Limb (tissue), 2 donors: ENCODE results near the gene BBS12.

Source experiments
- DNase-seq, 2 donors: peaks; one replicate each; pipeline ENCODE4 v3.0.0-alpha.2; 2016; ENCODE audit errors: extremely low spot score in 2 of 2

Gene BBS12

DNA sequence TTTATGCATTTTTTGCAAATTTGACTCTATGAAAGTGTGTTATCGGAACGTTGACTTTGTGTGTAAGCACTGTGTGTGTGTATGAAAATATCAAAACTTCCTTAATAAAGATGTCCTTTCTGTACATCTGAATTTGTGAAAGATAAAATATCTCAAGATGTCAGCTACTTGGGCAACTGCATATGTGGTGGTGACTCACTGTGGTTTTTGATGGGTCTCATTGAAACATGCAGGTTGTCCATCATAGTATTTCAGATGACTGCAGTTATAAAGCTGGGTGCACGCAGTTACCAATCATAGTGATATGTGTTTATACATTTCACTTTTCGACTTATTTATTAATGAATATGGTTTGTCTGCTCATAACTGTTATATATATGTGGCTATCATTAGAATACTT lies 19.7 kb upstream of the BBS12 start:
- no peak for DNase-seq

DNA sequence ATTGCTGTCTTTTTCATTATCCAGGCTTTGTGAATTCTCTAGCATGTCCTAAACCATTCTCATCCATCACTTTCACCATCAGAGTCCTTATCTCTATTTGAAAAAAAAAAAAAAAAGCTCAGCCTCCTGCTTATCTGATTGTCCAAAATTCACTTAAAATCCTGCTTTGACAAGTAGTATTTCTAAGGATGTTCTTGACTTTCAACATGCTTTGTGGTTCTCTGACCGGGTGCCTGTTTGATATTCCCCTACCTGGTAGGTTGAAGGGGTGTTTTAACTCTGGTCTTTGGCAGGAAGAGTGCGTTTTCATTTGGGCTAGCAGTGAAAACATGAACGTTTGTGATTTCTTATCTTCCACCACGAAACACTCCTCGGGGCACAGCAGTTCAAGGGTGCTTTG lies 17.3 kb upstream of the BBS12 start:
- no peak for DNase-seq

DNA sequence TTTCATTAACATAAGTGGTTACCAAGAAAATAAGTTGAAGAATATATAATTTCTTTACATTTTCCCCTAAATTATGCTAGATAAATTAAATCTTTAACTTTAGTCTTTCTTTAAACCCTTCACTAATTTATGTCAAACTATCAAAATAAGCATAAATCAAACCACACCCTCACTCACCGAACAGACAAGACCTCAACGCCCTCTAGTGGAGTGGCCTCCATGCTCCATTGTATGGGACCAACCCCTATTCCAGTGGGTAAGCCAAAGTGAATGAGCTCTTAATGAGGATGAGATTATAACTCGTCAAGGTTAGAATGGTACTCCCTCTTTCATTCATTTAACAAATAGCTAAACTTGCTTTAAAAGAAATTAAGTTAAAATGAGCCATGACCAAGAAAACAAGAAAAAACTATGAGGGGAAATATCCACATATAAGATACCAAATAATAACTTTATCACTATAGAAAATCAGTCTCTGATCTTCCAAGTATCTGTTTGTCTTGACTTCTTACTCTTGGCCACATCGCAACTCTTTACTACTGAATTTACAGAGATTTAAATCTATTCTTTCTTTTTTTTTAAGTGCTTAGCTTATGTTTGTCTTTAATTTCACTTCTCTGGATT lies 15.6 kb upstream of the BBS12 start:
- DNase-seq = no peak

DNA sequence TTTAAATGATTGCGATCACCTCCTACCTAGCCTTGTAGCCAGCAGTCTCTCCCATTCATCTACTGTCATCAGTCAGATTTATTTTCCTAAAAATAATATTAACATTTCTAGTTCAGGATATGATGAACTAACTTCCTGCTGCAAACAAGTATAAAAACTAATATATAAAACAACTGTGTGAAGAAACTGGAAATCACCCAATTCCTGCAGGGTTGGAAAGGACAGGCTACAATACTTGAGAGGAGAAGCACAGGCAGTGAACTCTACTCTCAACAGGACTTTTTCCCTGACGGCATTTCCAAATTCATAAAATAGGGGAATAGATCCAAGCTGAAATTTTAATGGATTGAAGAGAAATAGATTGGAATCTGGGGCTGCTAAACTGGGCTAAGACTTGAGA lies 14.2 kb upstream of the BBS12 start:
- DNase-seq = peak in 1 of 2 donors; percentile 30

DNA sequence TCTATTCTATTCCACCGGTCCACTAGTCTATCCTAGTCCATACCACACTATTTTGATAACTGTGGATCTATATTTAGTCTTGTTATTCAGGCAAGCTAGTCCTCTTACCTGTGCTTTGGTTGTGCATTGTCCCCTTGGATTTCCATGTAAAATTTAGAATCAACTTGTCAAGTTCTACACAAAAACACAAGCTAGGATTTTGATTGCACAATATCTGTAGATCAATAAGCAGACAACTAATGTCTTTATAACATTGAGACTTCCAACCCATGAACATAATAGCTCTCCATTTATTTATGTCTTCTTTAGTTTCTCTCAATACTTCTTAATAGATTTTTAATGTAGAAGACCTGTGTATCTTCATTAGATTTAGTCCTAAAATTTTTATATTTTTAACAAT lies 10.2 kb upstream of the BBS12 start:
- no peak for DNase-seq

DNA sequence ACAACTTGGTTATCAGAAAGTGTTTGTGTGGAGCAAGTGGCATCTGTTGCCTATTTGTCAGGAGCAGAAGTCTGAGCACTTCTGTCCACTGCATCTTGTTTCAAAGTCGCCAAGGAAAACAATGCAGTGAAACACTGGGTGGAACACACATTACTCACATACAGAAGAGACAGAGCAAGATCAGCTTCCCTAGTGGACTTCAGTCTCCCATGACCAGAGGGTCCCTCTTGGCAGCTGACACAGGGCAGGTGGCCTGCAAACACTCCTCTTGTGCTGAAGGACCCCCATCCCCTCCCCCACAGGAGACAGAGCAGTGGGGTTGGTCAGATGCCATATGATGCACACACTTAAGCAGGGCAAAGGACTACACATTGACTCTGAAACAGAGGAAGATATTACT lies 3.6 kb upstream of the BBS12 start:
- peak in 1 of 2 donors; percentile 40 for DNase-seq

DNA sequence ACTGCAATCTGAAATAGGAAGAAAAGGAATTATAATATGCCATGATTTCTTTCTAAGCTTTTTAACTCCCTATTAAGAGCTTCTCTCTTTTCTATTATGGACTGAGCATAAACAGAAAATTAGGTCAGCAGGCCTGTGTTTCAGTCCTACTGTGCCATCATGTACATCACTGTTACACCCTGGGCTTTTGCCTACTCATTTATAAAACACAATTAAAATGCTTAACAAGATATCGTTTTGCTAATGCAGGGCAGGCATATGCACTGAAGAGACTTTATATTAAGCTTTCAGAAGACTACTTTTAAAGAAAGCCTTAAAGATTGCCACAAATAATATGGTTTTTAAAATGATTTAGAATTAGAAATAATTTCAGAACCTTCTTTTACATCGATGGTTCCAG lies 828 bp upstream of the BBS12 start:
- no peak for DNase-seq

DNA sequence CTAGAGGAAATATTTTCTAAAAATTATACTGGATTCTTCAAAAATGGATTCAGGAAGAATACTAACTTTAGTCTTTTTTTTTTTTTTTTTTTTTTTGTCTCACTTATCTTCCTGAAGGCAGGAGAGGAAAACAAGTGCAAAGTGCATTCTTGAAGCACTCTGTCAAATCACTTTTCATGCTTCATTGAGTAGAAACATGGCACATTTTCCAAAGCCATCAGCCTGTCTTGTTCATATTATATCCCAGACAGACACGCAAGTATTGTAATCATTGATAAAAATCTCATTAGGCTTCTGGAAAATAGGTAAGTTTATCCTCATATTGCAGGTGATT lies 1.2 kb downstream of the BBS12 start:
- no peak for DNase-seq

DNA sequence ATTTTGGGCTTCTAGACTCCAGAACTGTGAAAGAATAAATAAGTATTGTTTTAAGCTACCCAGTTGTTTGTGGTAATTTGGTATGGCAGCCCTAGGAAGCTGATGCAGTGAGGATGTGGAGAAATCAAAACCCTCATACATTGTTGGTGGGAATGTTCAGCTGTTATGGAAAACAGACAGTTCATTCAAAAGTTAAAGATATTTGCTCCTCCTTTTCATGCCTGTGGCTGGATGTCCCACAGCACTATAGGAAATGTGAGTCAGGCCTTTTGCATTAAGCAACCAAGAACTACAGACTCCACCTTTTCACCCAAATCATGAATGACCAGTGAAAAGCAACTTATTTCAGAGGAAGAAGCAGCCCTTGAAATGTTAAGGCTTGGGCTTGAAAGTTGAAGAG lies 6.7 kb downstream of the BBS12 start:
- DNase-seq = no peak

DNA sequence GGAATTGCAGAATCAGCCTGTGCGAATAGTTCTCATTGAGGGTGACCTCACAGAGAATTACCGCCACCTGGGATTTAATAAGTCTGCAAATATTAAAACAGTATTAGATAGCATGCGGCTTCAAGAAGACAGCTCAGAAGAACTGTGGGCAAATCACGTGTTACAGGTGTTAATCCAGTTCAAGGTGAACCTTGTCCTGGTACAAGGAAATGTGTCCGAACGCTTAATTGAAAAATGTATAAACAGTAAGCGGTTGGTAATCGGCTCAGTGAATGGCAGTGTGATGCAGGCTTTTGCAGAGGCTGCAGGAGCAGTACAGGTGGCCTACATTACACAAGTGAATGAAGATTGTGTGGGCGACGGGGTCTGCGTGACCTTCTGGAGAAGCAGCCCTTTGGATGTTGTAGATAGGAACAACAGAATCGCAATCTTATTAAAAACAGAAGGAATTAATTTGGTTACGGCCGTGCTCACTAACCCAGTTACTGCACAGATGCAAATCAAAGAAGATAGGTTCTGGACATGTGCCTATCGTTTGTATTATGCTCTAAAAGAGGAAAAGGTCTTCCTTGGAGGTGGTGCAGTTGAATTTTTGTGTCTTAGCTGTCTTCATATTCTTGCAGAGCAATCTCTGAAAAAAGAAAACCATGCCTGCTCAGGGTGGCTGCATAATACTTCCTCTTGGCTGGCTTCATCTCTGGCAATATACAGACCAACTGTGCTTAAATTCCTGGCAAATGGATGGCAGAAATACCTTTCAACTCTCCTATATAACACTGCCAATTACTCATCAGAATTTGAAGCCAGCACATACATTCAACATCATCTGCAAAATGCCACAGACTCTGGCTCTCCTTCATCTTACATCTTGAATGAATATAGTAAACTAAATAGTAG lies 10.7 kb downstream of the BBS12 start:
- DNase-seq = no peak

DNA sequence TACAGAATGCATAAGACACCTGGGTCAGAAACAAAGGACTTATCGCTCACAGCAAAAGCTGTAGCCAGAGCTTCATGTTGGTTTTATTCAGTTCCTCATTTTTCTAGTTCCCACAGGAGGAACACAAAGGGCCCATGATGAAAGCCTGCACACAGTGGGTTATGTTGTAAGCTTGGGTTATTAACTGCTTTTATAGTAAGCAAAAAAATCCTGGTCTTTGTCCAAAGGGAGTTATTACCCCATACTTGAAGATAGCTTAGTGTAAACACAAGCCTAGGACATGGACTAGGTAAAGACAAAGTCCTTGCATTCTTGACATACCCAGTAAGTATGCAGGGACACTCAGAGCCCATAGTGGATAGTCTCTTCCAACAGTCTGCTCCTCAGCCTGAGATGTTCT lies 11.7 kb downstream of the BBS12 start:
- DNase-seq = no peak

DNA sequence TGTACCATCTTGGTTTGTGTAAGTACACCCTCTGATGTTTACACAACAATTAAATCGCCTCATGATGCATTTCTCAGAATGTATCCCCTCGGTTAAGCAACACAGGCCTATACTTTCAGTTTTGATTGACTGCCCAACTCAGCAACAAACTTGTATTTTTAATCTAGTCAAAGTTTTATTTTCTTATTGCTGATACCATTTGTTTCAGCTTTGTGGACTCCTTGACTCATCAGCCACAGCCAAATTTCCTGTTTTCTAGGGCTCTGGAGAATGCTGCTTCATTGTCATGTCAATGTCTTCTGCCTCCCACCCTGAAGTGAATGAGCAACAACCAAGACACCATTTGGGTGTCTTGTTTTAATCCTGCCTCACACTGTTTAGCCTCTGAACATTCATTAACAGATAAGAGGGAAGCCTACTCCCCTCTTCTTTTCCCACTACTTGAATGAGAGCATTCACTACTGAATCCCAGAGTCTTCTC lies 14.0 kb downstream of the BBS12 start:
- DNase-seq = no peak

DNA sequence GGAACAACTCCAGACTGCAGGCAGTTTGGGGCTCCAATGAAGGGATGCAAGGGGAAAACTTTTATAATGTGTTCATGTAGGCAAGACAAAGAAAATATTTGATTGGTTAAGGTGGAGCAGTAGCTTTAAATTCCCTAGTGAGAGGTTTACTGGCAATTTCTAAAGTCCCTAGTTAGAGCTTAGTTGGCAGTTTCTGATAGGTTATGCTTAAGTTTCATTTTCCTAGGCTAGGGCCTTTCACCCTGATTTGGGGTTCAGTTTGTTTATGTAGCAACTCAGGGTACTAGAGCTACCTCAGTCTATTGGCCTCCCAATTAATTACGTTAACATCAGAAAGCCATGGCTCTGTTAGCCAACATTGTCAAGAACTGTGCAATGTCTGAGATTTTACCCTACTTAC lies 14.6 kb downstream of the BBS12 start:
- DNase-seq = no peak

DNA sequence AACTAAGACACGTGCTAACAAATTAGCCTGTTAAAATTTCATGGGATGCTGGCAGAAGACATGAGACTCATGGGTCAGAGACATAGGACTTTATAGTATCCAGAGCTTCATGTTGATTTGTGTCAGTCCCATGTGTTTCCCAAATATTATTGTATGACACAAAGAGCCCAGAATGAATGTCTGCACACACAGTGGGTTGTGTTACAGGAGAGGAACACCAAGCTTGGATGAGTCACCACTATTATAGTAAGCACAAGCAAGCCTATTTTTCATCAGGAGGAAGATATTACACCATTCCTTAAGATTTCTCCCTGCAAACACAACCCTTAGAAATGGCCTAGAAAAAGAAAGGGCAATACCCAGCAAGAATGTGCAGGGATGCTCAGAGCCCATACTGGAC lies 15.4 kb downstream of the BBS12 start:
- DNase-seq = no peak

DNA sequence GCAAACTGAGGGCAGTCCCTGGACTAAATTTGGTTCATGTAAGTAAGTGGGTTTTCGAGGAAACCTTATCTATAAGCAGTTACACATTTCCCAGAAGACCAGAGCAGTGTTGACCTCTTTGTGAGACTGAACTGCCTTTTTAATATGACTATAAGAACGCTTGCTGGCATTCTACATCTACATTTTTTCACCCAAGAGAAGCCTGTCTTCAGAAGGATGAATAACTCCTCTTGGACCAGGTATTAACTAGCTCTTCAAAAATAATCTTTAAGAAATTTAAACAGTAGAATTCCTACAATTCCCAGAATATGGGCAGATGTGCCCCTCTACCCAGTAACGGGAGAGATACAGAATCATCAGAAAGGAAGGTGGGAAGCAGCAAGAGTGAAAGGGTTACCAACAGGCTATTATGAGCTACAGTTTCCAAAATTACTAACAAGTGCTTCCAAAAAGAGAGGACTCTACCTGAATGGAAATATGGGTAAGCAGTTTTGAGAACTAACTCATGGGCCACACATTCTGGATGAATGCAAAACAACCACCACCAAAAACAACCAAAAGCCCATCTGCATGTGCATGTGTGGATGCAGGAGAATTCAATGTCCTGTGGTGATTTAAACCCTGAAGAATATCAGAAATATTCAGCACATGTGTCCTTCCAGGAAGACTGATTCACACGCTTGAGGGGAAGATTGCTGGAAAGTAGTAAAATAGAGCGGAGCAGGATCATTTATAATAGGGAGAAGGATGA lies 17.4 kb downstream of the BBS12 start:
- DNase-seq = no peak

DNA sequence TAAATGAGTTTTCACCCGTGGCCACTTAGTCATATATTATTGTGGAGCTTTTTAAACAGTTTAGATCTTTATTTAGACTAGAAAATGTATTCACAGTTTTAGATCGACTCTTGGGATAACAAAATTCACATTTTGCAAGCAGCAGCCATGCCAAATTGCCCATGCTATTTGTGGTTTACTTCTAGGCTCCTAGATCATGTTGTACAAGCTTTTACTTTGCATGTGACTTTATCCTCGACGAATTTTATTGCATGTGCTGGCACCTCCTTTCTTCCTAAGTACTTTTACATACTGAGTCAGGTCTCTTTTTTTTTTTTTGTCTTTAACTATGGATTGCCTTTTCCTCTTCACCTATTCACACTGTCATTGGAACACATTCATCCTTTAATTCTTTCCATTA lies 23.2 kb downstream of the BBS12 start:
- DNase-seq = no peak

DNA sequence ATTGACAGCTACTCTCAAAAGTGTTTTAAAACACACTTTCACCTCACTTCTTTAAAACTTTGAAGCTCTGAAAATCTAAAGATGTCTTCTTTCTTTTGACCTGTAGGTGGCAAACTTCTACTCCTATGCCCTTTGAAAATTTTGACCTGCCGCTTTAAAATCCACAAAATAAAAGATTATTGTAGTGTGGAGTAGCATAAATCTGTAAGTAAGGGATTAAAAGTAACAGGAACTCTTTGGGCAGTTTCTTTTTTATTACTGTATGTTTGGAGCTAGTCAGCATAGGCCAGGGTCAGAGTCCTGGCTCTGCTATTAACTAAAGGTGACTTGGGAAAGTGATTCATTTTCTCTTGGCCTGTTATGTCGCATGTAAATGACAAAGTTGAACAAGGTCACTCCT lies 25.5 kb downstream of the BBS12 start:
- DNase-seq = peak in 1 of 2 donors; percentile 68

DNA sequence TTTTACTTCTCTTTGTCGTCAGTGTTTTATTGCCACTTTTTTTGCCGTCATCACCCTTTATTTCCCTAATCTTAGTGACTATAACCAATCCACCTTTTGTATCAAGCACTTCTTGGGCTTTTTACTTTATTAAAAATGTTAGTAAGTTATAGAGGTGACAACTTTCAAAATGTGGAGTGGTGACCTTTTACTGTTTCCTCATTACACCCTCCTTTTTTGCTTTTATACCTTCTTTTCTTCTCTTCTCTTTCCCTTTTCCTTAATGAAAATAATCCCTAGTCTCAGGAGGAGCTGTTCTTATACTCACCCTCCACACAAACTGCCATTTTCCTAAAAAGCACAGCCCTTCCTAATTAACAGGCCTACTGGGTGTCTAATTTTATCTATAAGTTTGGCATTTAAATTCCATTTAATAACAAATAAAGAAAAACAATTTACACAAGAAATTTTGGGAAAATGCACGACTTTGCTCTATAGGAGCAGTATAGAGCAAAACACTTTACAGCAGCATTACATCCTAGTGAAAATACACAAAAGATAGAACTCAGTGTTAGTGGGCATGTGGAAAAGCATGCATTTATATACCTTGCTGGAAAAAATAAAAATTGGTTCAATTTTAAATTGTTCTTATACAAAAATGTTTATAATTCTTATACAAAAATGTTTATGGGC lies 27.3 kb downstream of the BBS12 start:
- peak in 1 of 2 donors; percentile 28 for DNase-seq

DNA sequence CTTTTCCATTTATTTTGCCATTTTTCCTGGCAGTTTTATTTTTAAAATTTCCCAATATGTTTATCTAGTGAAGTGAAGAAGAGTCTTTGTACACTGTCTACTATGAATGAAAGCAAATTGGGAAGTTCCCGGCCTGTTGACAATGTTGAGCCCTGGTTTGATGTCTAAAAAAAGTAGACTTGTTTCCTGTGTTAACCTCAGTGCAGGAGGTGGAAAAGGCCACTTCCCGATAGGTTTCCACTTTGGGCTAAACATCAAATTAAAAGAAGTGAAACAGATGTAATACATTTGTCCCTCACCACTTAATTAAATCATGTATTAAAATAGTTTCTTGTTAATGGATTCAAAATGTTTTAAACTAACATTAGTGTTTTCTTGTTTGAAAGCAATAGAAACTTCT lies 30.0 kb downstream of the BBS12 start:
- no peak for DNase-seq

DNA sequence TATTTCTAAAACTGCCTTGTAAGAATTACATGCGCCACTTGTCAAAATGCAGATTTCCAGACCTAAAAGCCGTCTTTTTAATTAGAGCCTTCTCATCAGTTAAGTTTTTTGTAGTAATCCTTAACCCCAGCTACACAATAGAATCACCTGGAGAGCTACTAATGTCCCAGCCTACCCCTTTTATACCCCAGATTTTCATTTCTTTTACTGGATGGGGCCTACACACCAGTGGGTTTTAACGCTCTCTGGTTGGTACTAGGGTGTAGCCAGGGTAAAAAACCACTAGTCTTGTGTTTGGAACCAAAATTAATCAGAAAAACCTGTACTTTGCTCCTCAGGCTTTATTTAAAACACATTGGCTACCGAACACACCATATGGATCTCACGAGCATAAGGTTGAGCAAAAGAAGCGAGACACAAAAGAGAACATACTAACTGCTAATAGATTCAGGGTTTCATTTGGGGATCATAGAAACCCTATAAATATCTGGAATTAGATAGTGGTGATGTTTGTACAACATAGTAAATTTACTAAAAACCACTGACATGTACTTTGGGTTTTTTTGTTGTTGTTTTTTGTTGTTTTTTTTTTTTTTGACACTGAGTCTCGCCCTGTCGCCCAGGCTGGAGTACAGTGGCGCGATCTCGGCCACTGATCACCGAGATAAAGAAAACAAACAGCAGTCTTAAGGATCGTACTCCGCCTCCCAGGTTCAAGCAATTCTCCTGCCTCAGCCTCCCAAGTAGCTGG lies 30.6 kb downstream of the BBS12 start:
- no peak for DNase-seq
